Measurements from ENCODE around the gene LGI2. TPM values are rescaled to one million over a fixed set of nuclear protein-coding genes. Genes with fewer than 3 reads are reported as not detected.

Gene LGI2
- total and polyA plus RNA-seq, 7 donors, result 0.08 to 1.0 (median 0.32) TPM

DNA sequence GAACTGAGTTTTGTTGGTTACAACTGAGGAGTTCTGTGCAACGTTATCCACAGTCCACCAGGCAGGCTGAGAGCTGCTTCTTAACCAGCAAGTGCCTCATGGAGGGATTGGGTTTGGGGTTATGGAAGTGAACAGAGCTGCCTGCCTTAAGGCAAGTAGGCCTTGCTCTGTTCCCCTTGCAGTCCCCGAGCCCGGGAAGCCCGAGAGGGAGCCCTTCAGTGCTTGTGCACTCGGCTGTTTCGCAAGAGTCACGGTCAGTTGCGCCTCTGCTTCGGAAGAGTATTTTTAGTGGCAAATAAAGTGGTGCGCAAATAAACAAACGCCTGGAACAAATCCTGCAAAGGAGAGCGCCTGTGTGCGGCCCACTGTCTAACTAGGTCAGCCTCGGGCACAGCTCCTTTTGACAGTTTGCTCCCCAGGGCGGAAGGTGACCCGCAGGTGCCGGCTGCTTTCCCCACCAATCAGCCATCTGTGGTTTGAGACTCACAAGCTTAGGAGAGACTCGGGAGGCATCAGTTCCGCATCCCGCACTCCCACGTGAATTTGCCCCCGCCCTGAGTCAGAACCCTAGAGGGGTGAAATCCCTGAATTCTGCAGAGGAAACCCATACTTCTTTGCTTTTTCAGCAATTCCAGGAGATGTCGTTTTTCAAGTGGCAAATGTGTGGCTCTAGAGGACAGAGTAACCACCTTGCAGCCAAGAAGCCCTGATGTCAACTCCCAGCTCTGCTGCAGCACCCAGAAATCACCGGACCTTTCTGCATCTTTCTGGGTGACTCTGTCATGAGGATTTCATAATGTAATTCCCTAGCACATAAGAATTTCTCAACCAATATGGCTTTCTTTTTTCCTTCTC lies 56.8 kb downstream of the LGI2 start:
- 81 to 91% (median 85%) methylated on average over 24 of the region's 24 CpGs for WGBS, 3 donors
- TF ChIP-seq, protein P1, sequence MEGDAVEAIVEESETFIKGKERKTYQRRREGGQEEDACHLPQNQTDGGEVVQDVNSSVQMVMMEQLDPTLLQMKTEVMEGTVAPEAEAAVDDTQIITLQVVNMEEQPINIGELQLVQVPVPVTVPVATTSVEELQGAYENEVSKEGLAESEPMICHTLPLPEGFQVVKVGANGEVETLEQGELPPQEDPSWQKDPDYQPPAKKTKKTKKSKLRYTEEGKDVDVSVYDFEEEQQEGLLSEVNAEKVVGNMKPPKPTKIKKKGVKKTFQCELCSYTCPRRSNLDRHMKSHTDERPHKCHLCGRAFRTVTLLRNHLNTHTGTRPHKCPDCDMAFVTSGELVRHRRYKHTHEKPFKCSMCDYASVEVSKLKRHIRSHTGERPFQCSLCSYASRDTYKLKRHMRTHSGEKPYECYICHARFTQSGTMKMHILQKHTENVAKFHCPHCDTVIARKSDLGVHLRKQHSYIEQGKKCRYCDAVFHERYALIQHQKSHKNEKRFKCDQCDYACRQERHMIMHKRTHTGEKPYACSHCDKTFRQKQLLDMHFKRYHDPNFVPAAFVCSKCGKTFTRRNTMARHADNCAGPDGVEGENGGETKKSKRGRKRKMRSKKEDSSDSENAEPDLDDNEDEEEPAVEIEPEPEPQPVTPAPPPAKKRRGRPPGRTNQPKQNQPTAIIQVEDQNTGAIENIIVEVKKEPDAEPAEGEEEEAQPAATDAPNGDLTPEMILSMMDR (IDR thresholded peaks at IDR 0.05), result no peak
- H3K4me1 ChIP-seq, result no peaks in the 10 kb centered on the region
- H3K27ac ChIP-seq, result no peak overlapping the region
- no peak overlapping the region for H3K4me3 ChIP-seq
- intact Hi-C loops (cut with DNase I), result loop anchor here in 1 of 2 donors (5.0 kb wide), 1 partner anchor 62 kb away; the partner anchor contains the start of gene CCDC149
- DNase-seq, result peak; percentile 40 to 75
- no peaks in the 10 kb centered on the region for H3K36me3 ChIP-seq (ENCODE audit: insufficient read depth in 1 of 2, low read depth in 1 of 2)
- no peaks in the 10 kb centered on the region for H3K27me3 ChIP-seq (ENCODE audit: insufficient read depth in 3 of 3, low read length in 2 of 3)
- peak in 1 of 4 donors; percentile 30 for ATAC-seq
- no peaks in the 10 kb centered on the region for H3K9me3 ChIP-seq

GRCh38 chr4:24973404-24973746 lies 57.4 kb downstream of the LGI2 start:
- WGBS, 3 donors, result 38 to 49% (median 41%) methylated on average over 3 of the region's 3 CpGs
- no peaks in the 10 kb centered on the region for H3K4me1 ChIP-seq
- H3K36me3 ChIP-seq (ENCODE audit: insufficient read depth in 1 of 2, low read depth in 1 of 2), result no peaks in the 10 kb centered on the region
- H3K27me3 ChIP-seq (ENCODE audit: insufficient read depth in 3 of 3, low read length in 2 of 3), result no peaks in the 10 kb centered on the region
- H3K4me3 ChIP-seq, result no peak overlapping the region
- DNase-seq (no peak), ATAC-seq (no peak)
- intact Hi-C loops (cut with DNase I), result loop anchor here in 1 of 2 donors (5.0 kb wide), 1 partner anchor 61 kb away; the partner anchor contains the start of gene CCDC149
- H3K9me3 ChIP-seq, result no peaks in the 10 kb centered on the region
- no peak overlapping the region for H3K27ac ChIP-seq
- TF ChIP-seq, protein P1 (IDR thresholded peaks at IDR 0.05), result no peak

DNA sequence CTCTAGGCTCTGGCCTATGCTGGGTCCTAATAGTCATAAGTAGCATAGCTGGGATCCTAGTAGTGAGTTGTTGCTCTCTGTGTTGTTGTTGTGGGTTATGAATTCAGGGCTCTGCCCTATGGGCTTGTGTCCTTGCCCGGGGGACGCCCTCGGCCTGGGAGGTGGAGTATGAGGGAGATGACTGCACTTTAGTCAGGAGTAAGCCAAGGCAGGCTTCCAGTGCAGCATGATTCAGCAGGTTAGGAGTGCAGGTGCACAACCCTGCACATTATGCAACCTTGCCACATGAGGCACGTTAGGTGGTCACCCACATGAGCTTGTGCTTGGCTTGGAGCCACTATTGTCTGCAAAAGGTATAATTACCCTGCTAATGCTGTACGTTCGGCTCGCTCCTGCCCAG lies 59.6 kb downstream of the LGI2 start:
- intact Hi-C loops (cut with DNase I), result loop anchor here in 1 of 2 donors (5.0 kb wide), 1 partner anchor 59 kb away; the partner anchor contains the start of gene CCDC149
- DNase-seq (no peak), ATAC-seq (no peak)
- WGBS, 3 donors, result 70 to 74% (median 73%) methylated on average over 7 of the region's 7 CpGs
- Histone ChIP-seq H3K9me3 (no peaks in the 10 kb centered on the region), H3K27ac (no peak overlapping the region), H3K4me3 (no peak overlapping the region), H3K36me3 (ENCODE audit: insufficient read depth in 1 of 2, low read depth in 1 of 2) (no peaks in the 10 kb centered on the region), H3K27me3 (ENCODE audit: insufficient read depth in 3 of 3, low read length in 2 of 3) (no peaks in the 10 kb centered on the region), H3K4me1 (no peaks in the 10 kb centered on the region)
- TF ChIP-seq, protein P1 (IDR thresholded peaks at IDR 0.05), result no peak

DNA sequence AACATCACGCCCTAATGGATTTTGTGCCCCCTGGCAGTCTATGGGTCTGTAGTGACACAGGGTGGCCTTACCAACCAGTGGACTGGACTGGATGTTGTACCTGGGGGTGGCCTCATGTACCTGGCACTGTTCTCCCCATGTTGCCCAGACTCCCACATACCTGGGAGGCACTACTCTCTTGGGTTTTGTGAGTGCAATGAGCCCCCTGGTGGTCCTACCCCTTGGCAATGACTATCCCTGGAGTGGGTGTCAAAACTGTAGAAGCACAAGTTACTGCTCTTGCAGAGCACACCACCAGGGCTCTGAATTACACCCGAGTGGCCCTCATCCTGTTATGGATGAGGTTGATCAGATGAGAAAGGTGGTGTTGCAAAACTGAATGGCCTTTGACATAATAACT lies 60.1 kb downstream of the LGI2 start:
- 85 to 92% (median 90%) methylated on average over 2 of the region's 2 CpGs for WGBS, 3 donors
- intact Hi-C loops (cut with DNase I), result loop anchor here in 1 of 2 donors (5.0 kb wide), 1 partner anchor 58 kb away; the partner anchor contains the start of gene CCDC149
- H3K27me3 ChIP-seq (ENCODE audit: insufficient read depth in 3 of 3, low read length in 2 of 3), result no peaks in the 10 kb centered on the region
- no peak for DNase-seq
- no peak for ATAC-seq
- H3K9me3 ChIP-seq, result peaks cover 2% of the 10 kb centered on the region
- TF ChIP-seq, protein P1 (IDR thresholded peaks at IDR 0.05), result no peak
- H3K27ac ChIP-seq, result no peak overlapping the region
- no peak overlapping the region for H3K4me3 ChIP-seq
- no peaks in the 10 kb centered on the region for H3K4me1 ChIP-seq
- H3K36me3 ChIP-seq (ENCODE audit: insufficient read depth in 1 of 2, low read depth in 1 of 2), result no peaks in the 10 kb centered on the region
